GM18858 (cell line): ENCODE results near the gene PCNX2.
"Not testable (repeated sequence)": the region's sequence is repeated elsewhere in the genome, so short reads cannot be mapped to it uniquely, and the experiment has no call there.

Experiments
- ATAC-seq: cut with Tn5 transposase; IDR thresholded peaks from one replicate; pipeline ENCODE4 v1.9.1; 2021; ENCODE audit not compliant: unreplicated experiment

The PCNX2 gene

DNA sequence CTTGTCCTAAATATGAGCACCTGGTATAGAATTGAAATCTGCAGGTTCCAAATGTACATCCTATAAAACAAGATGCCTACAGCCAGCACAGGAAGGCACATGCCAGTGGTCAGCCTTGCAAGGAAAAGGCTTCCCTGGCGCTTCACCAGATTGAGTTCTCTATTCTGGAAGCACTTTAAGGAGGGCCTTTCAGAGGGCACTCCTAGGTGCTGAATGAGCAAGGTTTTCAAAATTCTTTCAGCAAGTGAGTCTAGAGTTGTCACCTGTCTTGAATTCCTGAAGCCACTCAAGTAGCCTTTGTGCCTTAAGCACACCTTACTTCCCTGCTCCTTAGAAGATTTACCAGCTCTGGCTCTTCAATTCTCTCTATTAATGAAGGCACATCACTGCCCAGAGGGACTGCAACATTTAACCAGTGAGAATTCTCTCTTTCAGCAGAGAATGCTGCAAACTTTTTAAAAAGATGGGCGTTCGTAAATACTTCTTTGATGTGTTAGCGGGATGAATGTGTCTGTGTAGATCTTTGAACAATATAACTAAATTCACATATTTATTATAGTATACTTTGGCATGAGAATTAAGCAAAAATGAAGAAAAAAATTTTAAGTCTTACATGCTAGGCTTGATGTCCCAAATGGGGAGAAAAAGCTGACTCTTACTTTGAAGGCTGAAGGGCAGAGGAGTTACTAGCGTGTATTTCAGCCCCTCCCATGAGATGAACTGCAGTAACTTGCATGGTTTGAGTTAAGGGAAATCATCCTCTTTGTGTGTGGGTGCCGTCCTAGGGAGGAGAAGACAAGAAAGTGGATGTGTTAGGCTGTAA is 183.1 kb downstream of the PCNX2 start:
- ATAC-seq = no peak

- no peak for ATAC-seq
These were observed 183.8 kb downstream of the PCNX2 start for GRCh38 chr1:233111731-233112130.

DNA sequence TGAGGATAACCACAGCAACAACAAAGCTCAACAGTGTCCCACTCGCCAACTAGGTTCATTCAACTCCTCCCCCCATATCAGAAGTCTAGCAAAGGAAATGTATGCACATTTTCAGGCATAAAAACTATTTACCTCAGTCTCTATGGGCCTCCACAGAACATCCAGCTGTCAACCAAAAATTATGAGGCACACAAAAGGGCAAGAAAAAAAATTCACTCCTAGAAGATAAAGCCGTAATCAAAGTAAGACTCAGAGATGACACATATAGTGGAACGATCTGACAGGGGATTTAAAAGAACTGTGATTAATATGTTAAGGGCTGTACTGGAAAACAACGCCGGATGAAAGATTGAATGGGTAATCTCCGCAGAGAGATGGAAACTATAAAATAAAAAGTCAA is 186.4 kb downstream of the PCNX2 start:
- no peak for ATAC-seq

GRCh38 chr1:233107716-233108130 is 187.8 kb downstream of the PCNX2 start:
- not testable (repeated sequence) for ATAC-seq

- ATAC-seq = no peak
These were observed 188.3 kb downstream of the PCNX2 start for GRCh38 chr1:233107130-233107660.

- ATAC-seq = no peak
These were observed 190.3 kb downstream of the PCNX2 start for GRCh38 chr1:233105225-233105624.

DNA sequence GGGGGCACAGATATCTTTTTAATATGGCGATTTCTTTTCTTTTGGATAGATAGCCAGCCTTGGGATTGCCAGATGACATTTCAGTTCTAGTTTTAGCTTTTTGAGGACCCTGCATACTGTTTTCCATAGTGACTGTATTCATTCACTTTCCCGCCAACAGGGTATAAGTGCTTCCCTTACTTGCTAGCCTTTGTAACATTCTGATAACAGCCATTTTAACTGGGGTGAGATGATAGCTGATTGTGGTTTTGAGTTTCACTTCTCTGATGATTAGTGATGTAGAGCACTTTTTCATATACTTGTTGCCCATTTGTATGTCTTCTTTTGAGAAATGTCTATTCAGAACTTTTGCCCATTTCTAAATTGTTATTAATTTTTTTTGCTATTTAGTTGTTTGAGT is 193.2 kb downstream of the PCNX2 start:
- no peak for ATAC-seq

DNA sequence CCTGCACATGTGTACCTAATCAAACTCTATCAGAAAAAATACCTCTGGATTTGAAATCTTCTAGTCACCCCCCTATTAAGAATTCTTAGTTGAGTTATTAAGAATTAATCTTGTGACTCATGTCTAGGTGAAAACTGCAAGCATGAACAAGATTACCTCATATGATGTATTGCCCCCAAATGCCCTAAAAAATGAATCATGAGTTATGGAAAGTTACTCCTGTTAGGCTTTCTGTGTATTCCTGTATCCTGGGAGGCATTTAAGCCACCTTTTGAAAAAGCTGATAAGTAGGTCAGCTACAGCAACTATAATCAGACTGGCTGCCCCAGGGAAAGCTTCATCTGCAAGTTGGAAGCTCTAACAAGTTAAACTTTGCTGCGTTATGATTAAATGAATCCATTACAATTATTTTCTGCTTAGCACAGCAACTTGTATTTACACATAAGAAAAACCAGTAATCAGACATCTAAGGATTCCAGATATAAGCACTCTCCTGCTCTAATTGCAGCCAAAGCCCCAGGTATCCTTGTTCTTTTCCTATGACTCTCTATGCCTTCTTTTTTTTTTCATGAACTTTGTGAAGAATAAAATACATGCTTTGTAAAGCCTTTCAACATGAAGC is 197.5 kb downstream of the PCNX2 start:
- ATAC-seq = no peak

GRCh38 chr1:233097546-233097945 is 198.0 kb downstream of the PCNX2 start:
- ATAC-seq = no peak

- ATAC-seq = no peak
These were observed 200.8 kb downstream of the PCNX2 start for GRCh38 chr1:233094691-233095090.

GRCh38 chr1:233094269-233094668 is 201.3 kb downstream of the PCNX2 start:
- no peak for ATAC-seq

DNA sequence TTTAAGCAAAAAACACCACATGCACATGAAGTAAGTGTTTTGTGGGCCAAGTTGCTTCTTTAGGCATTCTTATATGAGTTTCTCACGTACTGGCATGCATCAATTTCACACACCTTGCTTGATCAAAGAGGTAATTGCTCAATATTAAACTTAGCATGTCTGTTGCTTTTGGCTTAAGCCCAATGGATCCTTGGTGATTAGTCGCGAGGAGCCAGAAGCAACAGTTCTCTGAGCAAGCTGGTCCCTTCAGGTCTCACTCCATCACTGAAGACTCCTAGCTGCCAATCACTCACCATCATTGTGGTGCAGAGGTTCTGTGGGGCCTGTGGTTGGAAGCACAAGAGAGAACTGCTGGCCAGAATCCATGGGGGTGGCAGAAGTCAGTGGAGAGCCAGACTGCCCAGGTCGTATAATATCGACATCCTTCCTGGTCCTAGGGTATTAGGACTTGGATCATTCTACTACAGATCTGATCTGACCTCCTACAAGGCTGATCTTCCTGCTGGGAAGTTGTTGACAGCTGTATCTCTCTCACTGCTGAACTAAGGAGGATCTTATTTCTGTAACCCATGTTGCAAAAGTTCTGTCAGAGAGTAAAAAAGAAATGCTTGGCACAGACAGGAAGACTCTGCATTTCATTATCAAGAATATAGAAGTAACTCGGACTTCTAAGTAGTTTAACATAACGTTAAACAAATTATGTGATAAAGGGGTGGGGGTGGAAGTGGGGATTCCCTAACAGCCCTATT is 204.6 kb downstream of the PCNX2 start:
- no peak for ATAC-seq

- ATAC-seq = no peak
These were observed 206.3 kb downstream of the PCNX2 start for GRCh38 chr1:233089251-233089650.

- no peak for ATAC-seq
These were observed 206.9 kb downstream of the PCNX2 start for GRCh38 chr1:233088613-233089012.

GRCh38 chr1:233086961-233087881 is 208.3 kb downstream of the PCNX2 start:
- ATAC-seq = no peak

DNA sequence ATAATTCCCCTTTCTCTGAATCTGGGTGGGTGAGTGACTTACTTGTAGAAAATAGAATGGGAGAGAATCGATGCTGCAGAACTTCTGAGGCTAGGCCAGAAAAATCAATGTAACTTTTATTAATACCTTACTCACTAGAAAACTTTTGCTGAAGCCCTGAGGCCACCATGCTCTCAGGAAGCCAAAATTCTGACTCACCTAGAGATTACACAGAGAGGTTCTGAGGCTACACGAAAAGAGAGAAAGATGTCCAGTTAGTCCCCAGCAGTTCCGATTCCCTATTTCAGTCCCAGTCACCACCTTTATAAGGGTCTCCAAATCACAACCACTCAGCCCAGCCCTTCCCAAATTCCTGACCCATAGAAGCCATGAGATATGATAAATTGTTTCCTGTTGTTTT is 210.0 kb downstream of the PCNX2 start:
- no peak for ATAC-seq

DNA sequence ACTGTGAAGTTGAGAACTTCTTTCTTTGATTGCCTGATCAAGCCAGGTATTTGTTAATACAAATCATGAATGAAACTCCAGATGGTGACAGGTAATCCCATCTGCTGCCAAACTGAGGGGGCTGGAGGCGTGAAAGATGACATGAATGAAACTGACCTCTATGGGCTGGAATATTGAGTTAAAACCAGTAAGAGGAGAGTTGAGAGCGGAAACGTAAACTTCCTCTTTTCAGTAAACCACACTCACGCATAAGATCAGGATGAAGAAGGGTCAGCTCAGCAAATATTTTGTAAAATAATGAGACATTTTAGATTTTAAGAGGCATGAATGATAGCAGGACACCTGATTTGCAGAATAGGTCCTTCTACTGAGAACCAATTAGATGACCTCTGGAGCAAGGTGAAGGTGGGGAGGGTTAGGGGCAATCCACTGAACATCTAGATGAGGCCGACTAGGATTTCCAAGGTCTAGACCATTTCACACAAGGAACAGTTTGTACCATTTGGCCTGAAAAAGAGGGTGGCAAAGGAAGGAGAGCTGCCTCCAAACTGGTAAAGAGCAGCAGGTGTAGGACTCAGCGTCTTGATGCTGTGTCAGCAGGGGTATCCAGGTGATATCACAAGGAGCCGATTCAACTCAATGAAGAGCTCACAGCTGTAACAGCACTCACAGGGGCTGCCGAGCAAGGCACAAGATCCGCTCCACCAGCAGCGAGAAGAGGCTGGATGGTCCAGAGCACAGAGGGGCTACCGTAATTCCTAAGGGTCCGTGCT is 212.6 kb downstream of the PCNX2 start:
- peak; percentile 80 for ATAC-seq

- no peak for ATAC-seq
These were observed 213.8 kb downstream of the PCNX2 start for GRCh38 chr1:233081735-233082134.

- not testable (repeated sequence) for ATAC-seq
These were observed 214.7 kb downstream of the PCNX2 start for GRCh38 chr1:233080827-233081226.

DNA sequence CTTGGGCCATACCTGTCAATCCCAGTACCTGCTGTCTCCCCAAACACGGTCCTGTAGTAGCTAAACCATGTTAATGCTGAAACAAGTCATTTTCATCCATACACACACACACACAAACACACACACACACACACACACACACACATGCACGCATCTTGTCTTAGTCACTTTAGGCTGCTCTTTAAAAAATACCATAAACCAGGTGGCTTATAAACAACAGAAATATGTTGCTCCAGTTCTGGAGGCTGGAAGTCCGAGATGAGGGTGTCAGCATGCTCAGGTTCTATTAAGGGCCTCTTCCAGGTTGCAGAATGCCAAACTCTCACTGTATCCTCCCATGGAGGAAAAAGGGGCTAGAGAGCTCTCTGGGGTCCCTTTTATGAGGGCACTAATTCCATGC is 215.2 kb downstream of the PCNX2 start:
- no peak for ATAC-seq
